Hypothalamus (tissue), 51 donors: ENCODE results near the gene ALKBH4.
"Not testable (repeated sequence)": the region's sequence is repeated elsewhere in the genome, so short reads cannot be mapped to it uniquely, and the experiment has no call there.

Source experiments
- DNase-seq, 51 donors: peaks; one replicate each; lab custom pipeline; 2025; lab: John Stamatoyannopoulos, UW

ALKBH4 gene

DNA sequence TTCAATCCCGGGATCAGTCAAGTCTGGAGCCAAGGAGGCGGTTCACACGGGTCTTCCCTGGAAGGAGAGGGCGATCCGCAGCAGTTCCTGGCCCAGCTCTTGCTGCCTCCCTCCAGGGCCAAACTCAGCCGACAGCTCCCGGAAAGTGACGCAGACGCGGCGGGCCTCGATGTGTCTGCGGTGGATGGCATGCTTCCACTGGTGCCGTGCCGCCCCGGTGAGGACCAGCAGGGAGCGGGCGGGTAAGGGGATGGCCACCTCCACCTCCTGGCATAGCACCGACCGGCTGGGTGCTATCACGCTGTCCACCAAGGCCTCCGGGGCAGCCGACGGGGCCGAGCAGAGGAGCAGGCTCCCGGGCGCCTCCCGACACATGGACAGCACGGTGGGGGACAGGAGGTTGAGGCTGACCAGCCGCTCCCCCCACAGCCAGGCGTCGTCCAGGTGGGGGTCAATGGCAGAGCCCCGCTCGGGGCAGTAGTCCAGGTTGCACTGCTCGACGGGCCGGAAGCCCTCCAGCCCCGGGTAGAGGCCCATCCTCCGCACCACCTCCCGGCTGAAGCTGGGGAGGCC is 7.2 kb downstream of the ALKBH4 start:
- no peak for DNase-seq

DNA sequence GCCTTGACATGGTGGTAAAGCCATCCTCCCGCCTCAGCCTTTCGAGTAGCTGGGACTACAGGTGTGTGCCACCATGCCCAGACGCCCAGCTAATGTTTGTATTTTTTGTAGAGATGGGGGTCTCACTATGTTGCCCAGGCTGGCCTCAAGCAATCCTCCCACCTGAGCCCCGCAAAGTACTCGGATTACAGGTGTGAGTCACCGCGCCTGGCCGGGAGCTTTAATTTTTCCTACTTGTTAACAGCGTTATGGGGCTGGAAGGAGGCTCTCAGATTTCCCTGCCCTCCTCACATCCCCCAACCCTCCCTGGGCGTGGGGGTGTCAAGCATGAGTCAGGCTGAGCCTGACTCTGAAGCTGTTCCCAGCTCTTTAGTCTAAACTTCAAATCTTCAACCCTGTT is 8.3 kb downstream of the ALKBH4 start:
- peak in 2 of 51 donors; percentile 21 to 34 for DNase-seq

DNA sequence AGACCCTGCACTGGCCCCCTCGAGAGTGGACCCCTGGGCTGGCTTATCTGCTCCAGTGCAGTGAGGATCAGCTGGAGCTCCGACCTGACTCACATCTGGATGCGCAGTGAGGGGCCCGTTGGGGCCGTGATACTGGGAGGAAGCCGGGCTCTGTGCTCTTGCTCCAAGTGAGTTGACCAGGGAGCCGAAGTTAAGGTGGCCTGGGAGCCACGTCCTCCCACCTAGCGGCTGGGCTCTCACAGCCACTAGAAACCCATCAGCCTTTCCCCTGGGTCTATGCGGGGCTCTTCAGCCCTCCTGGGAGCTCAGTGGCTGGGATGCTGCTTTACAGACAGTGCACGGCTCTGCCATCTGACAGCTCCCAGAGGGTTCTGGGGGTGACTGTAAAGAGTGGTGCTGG is 9.1 kb downstream of the ALKBH4 start:
- no peak for DNase-seq

DNA sequence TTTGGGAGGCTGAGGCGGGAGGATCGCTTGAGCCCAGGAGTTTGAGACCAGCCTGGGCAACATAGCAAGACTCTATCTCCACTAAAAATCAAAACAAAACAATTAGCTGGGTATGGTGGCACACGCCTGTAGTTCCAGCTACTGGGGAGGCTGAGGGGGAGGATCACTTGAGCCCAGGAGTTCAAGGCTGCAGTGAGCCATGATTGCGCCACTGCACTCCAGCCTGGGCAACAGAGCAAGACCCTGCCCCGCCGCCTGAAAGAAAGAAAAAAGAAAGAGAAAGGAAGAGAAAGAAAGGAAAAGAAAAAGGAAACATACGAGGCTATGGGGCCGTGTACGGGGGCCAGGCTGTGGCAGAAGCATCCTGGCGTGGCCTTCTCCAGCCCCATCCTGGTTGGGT is 9.7 kb downstream of the ALKBH4 start:
- not testable (repeated sequence) for DNase-seq

DNA sequence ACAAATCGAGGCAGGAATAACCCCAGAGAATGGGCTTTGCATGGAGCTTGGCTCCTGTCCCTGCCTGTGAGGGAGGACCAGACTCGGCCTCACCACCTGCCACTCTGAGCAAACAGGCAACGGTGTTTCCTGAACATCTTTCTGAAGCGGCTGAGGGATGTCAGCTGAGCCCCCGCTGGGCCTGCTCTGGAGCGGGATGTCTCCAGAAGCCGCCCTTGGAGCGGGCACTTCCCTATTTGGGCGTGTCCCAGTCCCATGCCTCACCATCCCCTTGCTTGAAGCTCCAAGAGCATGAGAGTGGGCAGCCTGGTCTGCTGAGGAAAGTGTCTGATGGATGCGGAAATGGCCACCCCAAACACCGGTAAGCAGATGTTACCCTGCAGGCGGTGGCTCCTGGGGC is 10.2 kb downstream of the ALKBH4 start:
- DNase-seq: no peak

DNA sequence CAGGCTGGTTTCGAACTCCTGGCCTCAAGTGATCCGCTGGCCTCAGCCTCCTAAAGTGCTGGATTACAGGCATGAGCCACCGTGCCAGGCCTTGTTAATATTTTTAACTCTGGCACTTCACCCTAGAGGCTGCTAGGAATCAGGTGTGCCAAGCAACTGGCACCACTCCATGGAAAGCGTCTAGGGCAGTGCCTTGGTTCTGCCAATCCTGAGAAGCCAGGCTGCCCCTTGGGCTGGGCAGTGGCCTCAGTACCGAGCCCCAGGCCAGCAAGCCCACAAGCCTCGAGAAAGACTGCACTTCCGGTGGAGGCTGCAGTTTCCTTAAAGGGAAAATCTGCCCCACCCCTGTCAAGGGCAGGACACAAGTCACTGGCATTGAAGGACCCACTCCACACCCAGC is 11.3 kb downstream of the ALKBH4 start:
- DNase-seq: no peak

DNA sequence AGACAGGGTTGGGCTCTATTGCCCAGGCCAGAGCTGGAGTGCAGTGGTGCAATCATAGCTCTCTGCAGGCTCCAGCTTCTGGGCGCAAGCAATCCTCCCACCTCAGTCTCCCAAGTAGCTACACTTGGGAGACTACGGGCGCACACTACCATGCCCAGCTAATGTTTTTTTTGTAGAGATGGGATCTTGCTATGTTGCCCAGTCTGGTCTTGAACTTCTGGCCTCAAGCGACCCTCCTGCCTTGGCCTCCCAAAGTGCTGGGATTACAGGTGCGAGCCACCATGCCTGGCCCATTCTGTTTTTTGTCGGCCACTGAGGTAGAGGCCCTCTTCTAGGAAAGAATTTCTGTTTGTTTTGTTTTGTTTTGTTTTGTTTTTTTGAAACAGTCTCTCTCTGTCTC is 12.2 kb downstream of the ALKBH4 start:
- no peak for DNase-seq

DNA sequence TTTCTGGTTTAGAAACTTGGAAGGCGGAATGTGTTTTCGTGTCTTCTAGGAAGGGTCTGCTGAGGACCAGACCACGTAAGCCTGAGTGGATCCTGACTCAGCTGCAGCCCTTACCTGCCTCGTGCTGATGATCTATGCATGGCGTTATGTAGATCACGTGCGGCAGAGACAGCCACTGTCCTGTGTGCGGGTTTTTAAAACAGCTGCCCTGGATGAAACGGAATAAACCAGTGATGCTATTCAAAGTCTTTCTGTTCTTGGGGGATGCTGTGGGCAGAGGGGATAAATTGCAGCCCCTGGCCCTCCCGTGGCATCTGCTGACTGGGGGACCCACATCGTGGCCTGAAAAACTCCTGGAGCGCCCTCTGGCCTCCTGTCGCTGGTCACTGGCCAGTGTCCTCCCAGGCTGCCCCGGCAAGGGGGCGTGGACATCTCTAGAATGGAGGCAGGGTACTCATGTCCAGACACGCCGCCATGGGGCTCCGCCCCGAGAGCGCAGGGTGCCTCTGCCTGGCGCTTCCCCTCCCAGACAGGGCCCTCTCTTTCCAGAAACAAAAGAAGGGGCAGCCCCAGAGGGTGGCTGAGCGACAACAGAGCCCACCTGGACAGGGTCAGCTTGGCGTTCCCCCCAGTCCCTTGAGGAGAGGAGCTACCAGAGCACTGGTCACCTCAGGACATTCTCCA is 13.2 kb downstream of the ALKBH4 start:
- no peak for DNase-seq

DNA sequence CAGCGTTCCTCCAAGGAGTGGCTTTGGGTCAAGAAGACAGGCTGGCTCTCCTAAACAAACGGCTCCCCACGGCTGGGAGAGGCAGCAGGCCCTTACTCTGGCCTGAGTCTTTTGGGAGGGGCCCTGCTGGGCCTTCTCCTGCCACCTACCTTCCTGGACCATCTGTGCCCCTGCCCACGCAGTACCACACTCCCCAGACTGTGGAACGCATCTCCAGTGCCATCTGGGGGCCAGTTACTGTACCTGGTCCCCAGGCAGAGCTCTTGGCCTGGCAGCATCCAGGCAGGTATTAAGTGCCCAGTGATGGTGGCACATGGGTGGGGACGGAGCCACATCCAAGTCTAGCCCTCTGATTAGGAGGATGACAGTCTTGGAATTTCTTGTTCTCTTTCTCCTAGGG is 14.4 kb downstream of the ALKBH4 start:
- DNase-seq: no peak

DNA sequence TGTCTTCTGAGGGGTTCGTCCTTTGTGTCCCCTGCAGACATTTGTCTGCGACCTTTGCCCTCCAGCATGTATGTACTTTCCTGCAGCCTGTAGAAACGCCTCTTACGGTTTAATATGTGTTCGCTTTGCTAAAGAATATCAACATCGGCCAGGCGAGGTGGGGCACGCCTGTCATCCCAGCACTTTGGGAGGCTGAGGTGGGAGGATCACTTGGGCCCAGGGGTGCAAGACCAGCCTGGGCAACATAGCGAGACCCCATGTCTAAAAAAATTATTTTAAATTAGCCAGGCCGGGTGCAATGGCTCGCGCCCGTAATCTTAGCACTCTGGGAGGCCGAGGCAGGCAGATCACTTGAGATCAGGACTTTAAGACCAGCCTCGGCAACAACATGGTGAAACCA is 15.5 kb downstream of the ALKBH4 start:
- DNase-seq: no peak

DNA sequence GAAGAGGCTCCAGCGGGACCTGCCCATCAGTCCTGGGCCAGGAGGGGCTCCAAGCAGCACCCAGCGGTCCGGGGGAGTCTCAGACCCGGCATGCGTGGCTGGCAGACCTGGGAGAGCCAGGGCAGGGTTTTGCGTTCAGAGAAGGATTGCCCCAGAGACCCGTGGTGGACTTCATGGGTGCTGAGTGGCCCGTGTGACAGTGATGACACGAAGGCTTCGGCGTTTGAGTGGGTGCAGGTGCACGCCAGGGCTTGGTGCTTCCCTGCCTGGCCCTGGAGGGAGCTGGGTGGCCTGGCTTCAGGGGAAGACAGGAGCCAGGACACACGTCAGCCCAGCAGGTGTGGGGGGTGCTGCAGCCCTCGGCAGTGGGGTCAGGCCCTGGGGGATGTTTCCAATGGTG is 17.4 kb downstream of the ALKBH4 start:
- no peak for DNase-seq

DNA sequence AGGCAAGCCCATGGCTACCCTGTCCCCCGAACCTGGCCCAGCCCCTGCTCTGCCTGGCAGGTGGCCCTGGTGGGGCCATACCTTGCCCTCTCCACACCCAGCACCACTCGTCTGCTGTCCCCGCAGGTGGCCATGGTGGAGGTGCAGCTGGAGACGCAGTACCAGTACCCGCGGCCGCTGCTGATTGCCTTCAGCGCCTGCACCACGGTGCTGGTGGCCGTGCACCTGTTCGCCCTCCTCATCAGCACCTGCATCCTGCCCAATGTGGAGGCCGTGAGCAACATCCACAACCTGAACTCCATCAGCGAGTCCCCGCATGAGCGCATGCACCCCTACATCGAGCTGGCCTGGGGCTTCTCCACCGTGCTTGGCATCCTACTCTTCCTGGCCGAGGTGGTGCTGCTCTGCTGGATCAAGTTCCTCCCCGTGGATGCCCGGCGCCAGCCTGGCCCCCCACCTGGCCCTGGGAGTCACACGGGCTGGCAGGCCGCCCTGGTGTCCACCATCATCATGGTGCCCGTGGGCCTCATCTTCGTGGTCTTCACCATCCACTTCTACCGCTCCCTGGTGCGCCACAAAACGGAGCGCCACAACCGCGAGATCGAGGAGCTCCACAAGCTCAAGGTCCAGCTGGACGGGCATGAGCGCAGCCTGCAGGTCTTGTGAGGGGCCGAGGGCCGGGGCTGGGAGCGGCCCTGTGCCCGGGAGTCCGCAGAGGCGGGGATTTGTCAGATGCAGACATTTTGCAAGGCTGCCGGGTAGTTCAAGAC is 18.1 kb downstream of the ALKBH4 start:
- no peak for DNase-seq

DNA sequence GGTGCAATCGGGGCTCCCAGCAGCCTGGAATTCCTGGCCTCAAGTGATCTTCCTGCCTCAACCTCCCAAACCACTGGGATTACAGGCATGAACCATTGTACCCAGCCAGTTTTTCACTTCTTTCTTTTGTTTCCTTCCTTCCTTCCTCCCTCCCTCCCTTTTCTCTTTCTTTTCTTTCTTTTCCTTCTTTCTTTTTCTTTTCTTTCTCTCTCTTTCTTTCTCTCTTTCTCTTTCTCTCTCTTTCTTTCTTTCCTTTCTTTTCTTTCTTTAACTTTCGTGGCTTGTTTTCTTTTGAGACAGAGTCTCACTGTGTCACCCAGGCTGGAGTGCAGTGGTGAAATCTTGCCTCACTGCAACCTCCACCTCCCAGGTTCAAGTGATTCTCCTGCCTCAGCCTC is 19.0 kb downstream of the ALKBH4 start:
- DNase-seq: no peak

DNA sequence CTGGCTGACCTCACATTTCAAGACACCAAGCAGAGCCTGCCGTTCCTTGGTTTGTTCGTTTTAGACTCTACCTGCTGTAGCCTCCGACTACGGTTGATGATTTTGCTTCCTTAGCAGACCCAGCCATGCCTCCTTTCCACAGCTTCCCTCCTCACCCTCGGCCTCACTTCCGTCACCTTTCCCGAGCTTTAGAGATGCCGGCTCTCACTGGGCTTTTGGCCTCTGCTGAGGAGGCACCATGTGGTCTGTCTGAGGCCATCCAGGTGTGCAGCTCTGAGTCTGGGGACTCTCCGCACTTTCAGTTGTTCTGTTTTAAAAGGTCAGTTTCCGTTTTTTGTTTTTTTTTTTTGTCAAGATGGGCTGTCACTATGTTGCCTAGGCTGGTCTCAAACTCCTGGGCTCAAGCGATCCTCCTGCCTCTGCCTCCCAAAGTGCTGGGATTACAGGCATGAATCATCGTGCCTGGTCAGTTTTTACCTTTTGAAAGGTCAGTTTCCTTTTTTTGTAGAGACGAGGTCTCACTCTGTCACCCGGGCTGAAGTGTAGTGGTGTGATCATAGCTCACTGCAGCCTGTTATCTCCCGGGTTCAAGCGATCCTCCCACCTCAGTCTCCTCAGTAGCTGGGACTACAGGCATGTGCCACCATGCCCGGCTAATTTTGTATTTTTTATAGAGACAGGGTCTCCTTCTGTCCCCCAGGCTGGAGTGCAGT is 19.5 kb downstream of the ALKBH4 start:
- DNase-seq: no peak

DNA sequence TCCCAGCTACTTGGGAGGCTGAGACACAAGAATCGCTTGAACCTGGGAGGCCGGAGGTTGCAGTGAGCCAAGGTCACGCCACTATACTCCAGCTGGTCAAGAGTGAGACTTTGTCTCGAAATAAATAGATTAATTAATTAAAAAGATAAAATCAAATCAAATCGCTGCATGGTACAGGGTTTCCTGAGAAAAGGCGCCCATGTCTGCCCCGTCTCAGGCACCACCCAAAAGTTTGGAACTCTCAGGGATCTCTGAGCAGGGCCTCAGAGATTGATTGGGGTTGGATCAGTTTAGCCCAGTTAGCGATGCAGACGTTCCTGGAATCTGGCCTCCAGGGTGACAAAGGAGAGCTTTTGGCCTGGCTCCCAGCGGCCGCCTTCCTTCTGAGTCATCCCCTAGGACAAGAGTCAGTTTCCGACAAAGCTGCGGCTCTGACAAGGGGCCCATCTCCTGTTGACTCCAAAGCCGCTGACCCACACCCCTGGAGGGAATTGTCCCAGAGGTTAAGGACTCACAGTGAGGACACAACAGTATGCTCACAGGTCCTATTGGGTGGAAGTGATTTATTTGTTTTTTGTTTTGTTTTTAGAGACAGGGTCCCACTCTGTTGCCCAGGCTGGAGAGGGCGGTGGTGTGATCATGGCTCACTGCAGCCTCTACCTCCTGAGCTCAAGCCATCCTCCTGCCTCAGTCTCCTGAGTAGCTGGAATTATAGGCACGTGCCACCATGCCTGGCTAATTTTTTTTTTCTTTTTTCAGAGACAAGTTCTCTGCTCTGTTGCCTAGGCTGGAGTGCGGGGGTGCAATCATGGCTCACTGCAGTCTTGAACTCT is 24.5 kb downstream of the ALKBH4 start:
- peak in 4 of 51 donors; percentile 9 to 56 (median 26) for DNase-seq

DNA sequence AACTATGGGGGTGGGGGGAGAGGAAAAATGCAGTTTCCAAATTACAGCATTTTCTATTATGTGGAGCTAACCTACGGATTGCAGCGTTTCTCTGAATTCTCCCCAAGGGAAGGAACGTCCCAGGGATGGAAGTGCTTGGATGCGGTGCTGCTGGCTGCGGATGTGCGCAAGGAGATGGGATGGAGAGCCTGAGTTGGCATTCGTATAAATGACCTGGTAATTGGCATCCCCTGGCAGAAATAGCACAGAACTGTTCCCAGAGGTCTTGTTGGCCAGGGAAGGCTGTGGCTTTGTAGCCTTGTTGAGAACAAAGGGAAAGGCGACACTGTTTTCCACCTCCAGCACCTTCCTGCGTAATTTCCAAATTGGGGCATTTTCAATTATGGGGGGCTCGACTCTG is 28.5 kb downstream of the ALKBH4 start:
- DNase-seq: no peak

DNA sequence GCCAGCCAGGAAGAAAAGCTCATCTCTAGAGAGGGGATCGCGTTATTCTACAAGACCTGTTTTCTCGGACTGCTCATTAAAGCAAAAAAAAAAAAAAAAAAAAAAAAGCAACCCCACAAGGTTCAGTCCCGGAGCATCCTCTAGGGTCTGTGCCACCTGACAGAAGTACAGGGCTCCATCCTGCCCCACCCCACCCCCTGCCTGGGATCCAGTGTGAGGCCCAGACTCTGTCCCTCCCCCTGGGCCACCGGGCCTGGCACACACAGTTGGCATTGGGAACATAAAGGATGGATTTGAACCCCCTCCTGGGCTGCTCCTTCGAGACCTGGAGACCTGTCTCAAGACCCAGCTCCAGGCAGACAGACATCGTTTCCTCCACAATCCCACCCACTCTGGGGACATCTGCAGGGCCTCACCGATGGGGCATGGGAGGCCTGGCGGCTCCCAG is 30.6 kb downstream of the ALKBH4 start:
- DNase-seq: peak in 1 of 51 donors; percentile 44

DNA sequence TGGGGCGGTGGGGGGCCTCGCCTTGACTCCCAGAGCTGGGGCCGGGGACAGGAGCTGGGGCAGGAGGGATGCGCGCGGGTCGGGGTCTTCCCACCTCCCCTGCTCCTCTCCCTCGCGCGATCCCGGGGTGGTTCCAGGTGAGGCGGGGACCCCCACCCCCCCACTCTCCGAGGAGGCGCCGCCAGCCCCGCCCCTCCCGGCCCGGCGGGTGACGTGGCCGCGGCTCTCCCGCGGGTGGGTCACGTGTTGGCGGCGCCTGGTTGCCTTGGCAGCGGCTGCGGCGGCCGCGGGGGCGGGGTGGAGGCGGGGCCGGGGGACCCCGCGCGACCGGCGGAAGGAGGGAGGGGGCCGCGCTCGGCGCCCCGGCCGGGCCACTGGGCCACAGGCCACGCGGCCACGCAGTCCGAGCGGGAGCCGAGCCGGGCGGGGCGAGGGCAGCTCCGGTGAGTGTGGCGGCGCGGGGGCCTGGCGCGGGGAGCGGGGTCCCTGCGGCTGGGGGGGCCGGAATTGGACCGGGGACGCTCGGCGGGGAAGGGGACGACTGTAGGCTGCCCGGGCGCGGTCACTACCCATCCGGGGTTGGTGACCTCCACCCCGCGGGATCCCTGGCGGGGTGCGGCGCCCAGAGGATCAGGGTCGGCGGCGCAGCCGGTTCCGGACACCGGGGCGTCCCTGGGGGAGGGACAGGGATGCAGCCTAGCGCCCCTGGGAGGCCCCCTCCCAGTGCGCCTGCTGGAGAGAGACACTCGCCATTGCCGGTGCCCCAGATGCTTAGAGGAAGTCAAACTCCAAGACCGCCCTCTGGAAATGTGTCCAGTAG is 31.2 kb downstream of the ALKBH4 start, which contains the start of gene ORAI2:
ORAI2 (plus strand) TSS at position 357 of the 820 bp plus-strand sequence. CDS start 5,382 bp downstream, outside the sequence.
- DNase-seq: peak in 49 of 51 donors; percentile 22 to 91 (median 73)
